Lung (tissue), 12 donors: Measurements from ENCODE around the gene MMP24OS. TPM values are rescaled to one million over a fixed set of nuclear protein-coding genes. Genes with fewer than 3 reads are reported as not detected.

ENCODE experiments used
- ATAC-seq: fragments of 200-7000 bp; cut with Tn5 transposase; one replicate; pipeline ENCODE4 v1.9.1; 2020; ENCODE audit warnings: moderate number of reproducible peaks; ENCODE audit not compliant: insufficient read depth, low FRiP score
- DNase-seq, 3 donors: peaks; one replicate each; pipeline ENCODE4 v3.0.0-alpha.2; 2013 to 2017
- H3K27ac ChIP-seq, 2 donors: one replicate each; pipeline ENCODE4 v1.5.1; 2013; ENCODE audit warnings: mild to moderate bottlenecking in 2 of 2, moderate library complexity in 2 of 2, control low read depth in 1 of 2, inconsistent platforms in 1 of 2, low read depth in 1 of 2, low read length in 1 of 2
- H3K27me3 ChIP-seq, 3 donors: one replicate each; pipeline ENCODE4 v1.5.1; 2013; ENCODE audit warnings: low read length in 2 of 3; ENCODE audit not compliant: control insufficient read depth in 3 of 3, insufficient read depth in 3 of 3
- H3K36me3 ChIP-seq, 4 donors: one replicate each; pipeline ENCODE4 v1.5.1; 2013; ENCODE audit warnings: low read length in 4 of 4, mild to moderate bottlenecking in 1 of 4, moderate library complexity in 1 of 4; ENCODE audit not compliant: control insufficient read depth in 4 of 4, insufficient read depth in 4 of 4
- H3K4me1 ChIP-seq, 5 donors: one replicate each; pipeline ENCODE4 v1.5.1; 2013; ENCODE audit warnings: low read length in 5 of 5, mild to moderate bottlenecking in 2 of 5, moderate library complexity in 1 of 5; ENCODE audit not compliant: control insufficient read depth in 5 of 5, insufficient read depth in 5 of 5
- H3K4me3 ChIP-seq: one replicate; pipeline ENCODE4 v1.5.1; 2013; ENCODE audit warnings: mild to moderate bottlenecking, control low read depth, moderate library complexity
- H3K9ac ChIP-seq, 2 donors: one replicate each; pipeline ENCODE4 v1.5.1; 2013; ENCODE audit warnings: low read length in 2 of 2, control low read depth in 1 of 2; ENCODE audit not compliant: insufficient read depth in 1 of 2
- H3K9me3 ChIP-seq, 4 donors: one replicate each; pipeline ENCODE4 v1.5.1; 2013; ENCODE audit warnings: low read length in 3 of 4, mild to moderate bottlenecking in 1 of 4, moderate library complexity in 1 of 4; ENCODE audit not compliant: control insufficient read depth in 4 of 4, insufficient read depth in 3 of 4
- WGBS, 2 donors: extraction: QIAGEN DNeasy Blood & Tissue Kit; methylation state at CpG; one replicate each; pipeline ENCODE4 v1.1.7; 2013; 5-methylcytosine and 5-hydroxymethylcytosine counted together
- polyA plus RNA-seq, 2 donors: library from polyadenylated mRNA; stranded (reverse); fragments of 200-250 nt; gene quantifications; one replicate each; pipeline ENCODE4 v1.2.1, GENCODE V29; 2013
- total RNA-seq, 2 donors: library from RNA; depleted of rRNA in 1 of 2; stranded (reverse); fragments of >200 nt in 1 of 2; gene quantifications; one replicate each; pipeline ENCODE4 v1.2.1, GENCODE V29; 2014 to 2021
- TF ChIP-seq, protein P1 (sequence below): IDR thresholded peaks from 2 replicates; pipeline ENCODE4 v1.5.1; 2012; ENCODE audit warnings: mild to moderate bottlenecking; ENCODE audit errors: control extremely low read depth, extremely low read depth
- donor health status: control.
- donor health status: control.
- donor health status: Bipolar disorder and iron deficiency.
- donor health status: healthy.
- donor health status: DM: yes; HTN: yes; CAD: no.

The MMP24OS gene
- total and polyA plus RNA-seq, 4 donors = 27.8 to 117 (median 68.8) TPM

- ATAC-seq (no peak), DNase-seq (no peak)
- Histone ChIP-seq H3K27ac (no peak overlapping the region), H3K9me3 (no peaks in the 10 kb centered on the region), H3K27me3 (peaks cover 0 to 3% (median 2%) of the 10 kb centered on the region in 3 donors), H3K36me3 (no peaks in the 10 kb centered on the region), H3K4me3 (no peak overlapping the region), H3K4me1 (peaks cover 0 to 6% (median 0%) of the 10 kb centered on the region in 5 donors), H3K9ac (no peak overlapping the region)
- TF ChIP-seq, protein P1, sequence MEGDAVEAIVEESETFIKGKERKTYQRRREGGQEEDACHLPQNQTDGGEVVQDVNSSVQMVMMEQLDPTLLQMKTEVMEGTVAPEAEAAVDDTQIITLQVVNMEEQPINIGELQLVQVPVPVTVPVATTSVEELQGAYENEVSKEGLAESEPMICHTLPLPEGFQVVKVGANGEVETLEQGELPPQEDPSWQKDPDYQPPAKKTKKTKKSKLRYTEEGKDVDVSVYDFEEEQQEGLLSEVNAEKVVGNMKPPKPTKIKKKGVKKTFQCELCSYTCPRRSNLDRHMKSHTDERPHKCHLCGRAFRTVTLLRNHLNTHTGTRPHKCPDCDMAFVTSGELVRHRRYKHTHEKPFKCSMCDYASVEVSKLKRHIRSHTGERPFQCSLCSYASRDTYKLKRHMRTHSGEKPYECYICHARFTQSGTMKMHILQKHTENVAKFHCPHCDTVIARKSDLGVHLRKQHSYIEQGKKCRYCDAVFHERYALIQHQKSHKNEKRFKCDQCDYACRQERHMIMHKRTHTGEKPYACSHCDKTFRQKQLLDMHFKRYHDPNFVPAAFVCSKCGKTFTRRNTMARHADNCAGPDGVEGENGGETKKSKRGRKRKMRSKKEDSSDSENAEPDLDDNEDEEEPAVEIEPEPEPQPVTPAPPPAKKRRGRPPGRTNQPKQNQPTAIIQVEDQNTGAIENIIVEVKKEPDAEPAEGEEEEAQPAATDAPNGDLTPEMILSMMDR = no peak
- WGBS, 2 donors = 52 to 62% methylated on average over 9 of the region's 9 CpGs
Observed at GRCh38 chr20:35296101-35296554, 18.2 kb upstream of the MMP24OS start.

DNA sequence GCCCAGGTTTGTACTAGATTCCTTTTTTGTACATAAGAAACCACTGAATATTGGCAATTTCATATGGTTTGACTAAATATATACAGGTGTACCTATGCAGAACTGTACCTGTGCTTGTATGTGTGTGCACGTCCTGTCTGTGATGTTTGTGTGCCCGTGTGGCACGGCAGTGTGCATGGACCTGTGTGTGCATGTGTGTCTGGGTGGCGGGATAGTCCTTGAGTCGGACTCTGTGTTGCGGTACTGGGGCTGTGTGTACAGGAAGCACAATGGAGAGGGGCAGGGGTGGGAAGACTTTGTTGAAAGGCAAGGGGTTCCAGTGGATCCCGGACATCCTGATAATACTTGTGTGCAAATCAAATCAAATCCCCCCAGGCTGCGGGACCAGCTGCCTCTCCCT is 17.8 kb upstream of the MMP24OS start:
- no peak for ATAC-seq
- H3K27me3 ChIP-seq = peaks cover 0 to 3% (median 2%) of the 10 kb centered on the region in 3 donors

DNA sequence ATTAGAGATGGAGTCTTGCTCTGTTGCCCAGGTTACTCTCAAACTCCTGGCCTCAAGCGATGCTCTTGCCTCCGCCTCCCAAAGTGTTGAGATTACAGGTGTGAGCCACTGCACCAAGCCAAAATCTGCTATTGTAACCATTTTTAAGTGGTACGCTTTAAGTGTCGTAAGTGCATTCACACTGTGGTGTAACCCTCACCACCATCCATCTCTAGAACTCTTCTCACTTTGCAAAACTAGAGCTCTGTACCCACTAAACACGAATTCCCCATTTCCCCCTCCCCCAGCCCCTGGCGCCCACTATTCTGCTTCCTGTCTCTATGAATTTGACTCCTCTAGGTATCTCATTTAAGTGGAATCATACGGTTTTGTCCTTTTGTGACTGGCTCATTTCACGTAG is 17.1 kb upstream of the MMP24OS start:
- WGBS, 2 donors = 66 to 70% methylated on average over 8 of the region's 8 CpGs
- ATAC-seq = no peak

More for the DNA sequence above, 17.8 kb upstream of the MMP24OS start:
- Histone ChIP-seq H3K36me3 (no peaks in the 10 kb centered on the region), H3K9me3 (no peaks in the 10 kb centered on the region), H3K9ac (no peak overlapping the region), H3K27ac (no peak overlapping the region), H3K4me1 (peaks cover 0 to 6% (median 0%) of the 10 kb centered on the region in 5 donors), H3K4me3 (no peak overlapping the region)
- no peak for DNase-seq
- WGBS, 2 donors = 76 to 82% methylated on average over 8 of the region's 8 CpGs
- TF ChIP-seq, protein P1 = no peak

More for the DNA sequence above, 17.1 kb upstream of the MMP24OS start:
- Histone ChIP-seq H3K9ac (no peak overlapping the region), H3K27ac (no peak overlapping the region), H3K27me3 (peaks cover 0 to 3% (median 2%) of the 10 kb centered on the region in 3 donors), H3K4me3 (no peak overlapping the region), H3K9me3 (no peaks in the 10 kb centered on the region), H3K4me1 (peaks cover 0 to 6% (median 0%) of the 10 kb centered on the region in 5 donors), H3K36me3 (no peaks in the 10 kb centered on the region)
- TF ChIP-seq, protein P1 = no peak
- no peak for DNase-seq
